AG04449 (cell line): ENCODE measurements around the gene GPR3.
"Not testable (repeated sequence)": the region's sequence is repeated elsewhere in the genome, so short reads cannot be mapped to it uniquely, and the experiment has no call there.

Source experiments
- CTCF ChIA-PET: fragments of 350-600 bp; formaldehyde crosslinking; extraction: SDS; loops from one replicate; lab custom pipeline; 2021; ENCODE audit warnings: antibody characterized with exemption; lab: Yijun Ruan, JAX
- POLR2A ChIA-PET: fragments of 400-600, 350-600 bp; formaldehyde crosslinking; extraction: SDS; loops from one replicate; lab custom pipeline; 2020; ENCODE audit warnings: antibody characterized with exemption, inconsistent platforms; lab: Yijun Ruan, JAX
- DNase-seq: peaks from one replicate; pipeline ENCODE4 v3.0.0-alpha.2; 2010; ENCODE audit warnings: low read depth, low spot score
- H3K4me3 ChIP-seq: 2 replicates; pipeline ENCODE4 v1.5.1; 2011; ENCODE audit warnings: low read depth, mild to moderate bottlenecking, control low read depth, low read length
- TF ChIP-seq, protein P1 (sequence below): IDR thresholded peaks from one replicate; pipeline ENCODE4 v1.5.1; 2011; ENCODE audit warnings: mild to moderate bottlenecking, moderate library complexity, low read length, control low read depth, inconsistent platforms; ENCODE audit not compliant: insufficient read depth; ENCODE audit errors: missing control alignments

Gene GPR3

DNA sequence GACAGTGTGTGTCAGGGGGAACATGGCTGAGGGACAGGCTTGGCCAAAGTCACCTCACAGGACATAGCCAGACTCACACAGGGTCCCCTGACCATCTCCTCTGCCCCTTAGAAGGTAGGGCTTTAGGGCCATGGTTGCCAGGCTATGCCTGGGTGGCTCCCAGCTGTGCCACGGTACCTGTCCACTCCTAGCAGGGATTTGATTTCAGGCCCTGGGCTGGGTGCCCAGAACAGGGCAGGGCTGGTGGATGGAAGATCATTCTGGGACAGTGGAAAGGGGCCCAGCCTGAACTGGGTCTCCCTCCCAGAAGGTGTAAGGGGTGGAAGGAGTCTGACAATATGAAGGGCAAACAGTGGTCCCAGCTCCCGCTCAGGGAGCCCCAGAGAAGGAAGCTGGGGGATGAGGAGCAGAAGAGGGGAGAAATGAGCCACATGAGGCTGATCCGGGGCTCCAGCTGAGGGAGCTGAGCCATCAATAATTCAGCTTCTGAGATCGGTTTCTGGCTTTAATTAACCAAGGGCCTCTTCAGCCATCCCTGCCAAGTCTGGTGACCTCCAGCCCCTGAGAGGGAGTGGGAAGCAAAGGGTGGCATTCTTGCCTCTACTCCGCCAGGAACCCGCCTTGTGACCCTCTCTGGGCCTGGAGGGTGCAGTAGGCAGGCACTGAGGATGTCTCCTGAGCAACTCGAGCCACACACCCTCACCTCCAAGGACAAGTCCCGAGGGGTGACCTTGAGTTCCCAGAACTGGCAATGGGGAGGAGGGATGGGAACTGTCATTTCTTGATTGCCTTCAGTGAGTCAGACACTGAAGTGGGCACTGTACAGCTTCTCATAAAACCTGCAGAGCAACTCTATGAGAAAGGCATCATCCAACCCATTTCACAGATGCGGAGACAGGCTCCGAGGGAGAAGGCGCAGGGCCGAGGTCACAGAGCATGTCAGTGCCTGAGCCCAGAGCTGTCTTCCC is 11.4 kb upstream of the GPR3 start:
- no peak overlapping the region for H3K4me3 ChIP-seq
- ChIA-PET CTCF (interaction anchor here (0.7 to 15.9 kb wide), 8 partner anchors 10 to 82 kb away, joined by 3 to 442 read pairs (median 6); partner anchors contain the start of gene MAP3K6), POLR2A (no interaction called here)
- no peak for DNase-seq
- TF ChIP-seq, protein P1, sequence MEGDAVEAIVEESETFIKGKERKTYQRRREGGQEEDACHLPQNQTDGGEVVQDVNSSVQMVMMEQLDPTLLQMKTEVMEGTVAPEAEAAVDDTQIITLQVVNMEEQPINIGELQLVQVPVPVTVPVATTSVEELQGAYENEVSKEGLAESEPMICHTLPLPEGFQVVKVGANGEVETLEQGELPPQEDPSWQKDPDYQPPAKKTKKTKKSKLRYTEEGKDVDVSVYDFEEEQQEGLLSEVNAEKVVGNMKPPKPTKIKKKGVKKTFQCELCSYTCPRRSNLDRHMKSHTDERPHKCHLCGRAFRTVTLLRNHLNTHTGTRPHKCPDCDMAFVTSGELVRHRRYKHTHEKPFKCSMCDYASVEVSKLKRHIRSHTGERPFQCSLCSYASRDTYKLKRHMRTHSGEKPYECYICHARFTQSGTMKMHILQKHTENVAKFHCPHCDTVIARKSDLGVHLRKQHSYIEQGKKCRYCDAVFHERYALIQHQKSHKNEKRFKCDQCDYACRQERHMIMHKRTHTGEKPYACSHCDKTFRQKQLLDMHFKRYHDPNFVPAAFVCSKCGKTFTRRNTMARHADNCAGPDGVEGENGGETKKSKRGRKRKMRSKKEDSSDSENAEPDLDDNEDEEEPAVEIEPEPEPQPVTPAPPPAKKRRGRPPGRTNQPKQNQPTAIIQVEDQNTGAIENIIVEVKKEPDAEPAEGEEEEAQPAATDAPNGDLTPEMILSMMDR, result no peak

DNA sequence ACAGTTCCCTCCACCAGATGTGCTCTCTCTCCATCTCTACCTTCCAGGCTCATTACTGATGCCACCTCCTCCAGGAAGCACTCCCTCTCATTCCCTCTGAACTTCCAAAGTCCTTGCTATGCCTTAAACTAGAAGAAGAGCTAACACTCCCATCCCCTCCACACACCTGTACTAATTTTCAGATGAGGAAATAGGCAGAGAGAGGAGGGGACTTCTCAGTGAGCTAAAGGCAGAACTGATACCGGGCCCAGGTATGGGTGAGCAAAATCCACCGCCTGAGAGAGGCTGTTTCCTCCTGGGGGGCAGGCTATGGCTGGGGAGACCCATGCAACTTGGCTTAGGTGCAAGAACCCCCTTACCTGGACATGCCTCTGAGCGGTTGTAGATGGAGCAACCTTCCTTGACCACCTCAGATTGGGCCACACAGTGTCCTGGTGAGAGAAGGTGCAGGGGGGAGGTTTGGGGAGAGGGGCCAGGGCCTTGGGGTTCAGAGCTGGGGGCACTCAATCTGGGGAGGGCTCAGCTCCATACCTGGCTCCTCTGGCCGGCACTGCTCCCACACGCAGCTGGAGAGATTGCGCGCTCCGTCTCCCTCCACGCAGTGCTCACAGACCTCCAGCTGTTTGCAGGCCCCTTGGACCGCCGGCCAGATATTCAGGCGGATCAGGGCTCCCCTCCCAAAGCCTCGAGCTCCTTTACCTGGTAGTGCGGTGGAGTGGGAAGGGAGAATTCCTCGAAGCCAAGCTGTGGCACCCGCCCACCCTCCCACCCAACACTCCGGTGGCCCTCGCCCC is 10.3 kb upstream of the GPR3 start:
- POLR2A ChIA-PET, result no interaction called here
- TF ChIP-seq, protein P1, result no peak
- DNase-seq, result no peak
- no peak overlapping the region for H3K4me3 ChIP-seq
- CTCF ChIA-PET, result interaction anchor here (0.7 to 15.9 kb wide), 12 partner anchors 9 to 338 kb away, joined by 3 to 442 read pairs (median 6); partner anchors contain the start of gene MAP3K6

DNA sequence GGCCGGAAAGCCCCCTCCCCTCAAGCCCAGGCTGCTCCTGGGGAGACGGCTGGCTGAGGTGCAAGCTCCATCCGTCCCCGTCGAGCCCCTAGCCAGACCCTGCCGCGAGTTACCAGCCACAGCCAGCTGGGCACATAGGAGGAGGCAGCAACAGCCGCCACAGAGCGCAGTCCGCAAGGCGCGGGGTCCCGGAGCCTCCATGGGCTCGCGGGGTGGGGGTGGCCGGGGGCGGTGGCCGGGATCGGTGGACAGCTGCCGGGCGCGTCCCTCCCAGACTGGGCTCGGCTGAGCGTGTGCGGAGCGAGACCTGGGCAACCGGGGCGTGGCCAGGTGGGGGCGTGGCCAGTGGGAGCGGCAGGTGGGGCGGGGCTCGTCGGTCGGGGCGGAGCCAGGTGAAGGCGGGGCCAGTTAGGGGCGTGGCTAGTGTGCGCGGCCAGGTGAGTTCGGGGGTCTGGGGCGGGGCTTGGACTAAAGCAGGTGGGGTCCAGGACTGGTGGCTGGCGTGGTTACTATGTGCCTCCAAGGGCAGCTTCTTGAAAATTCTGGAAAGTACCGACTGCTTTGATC is 9.3 kb upstream of the GPR3 start, which contains the start of gene CD164L2:
Gene CD164L2, minus strand, starts transcription at position 295 of the 567 bp plus-strand sequence. Its CDS starts 94 bp downstream, at position 201.
- CTCF ChIA-PET, result interaction anchor here (0.8 to 15.9 kb wide), 10 partner anchors 8 to 339 kb away, joined by 3 to 442 read pairs (median 4); partner anchors contain the start of gene MAP3K6
- H3K4me3 ChIP-seq, result no peak within 1 kb of the TSS
- POLR2A ChIA-PET, result no interaction called here
- TF ChIP-seq, protein P1, result no peak
- DNase-seq, result no peak

DNA sequence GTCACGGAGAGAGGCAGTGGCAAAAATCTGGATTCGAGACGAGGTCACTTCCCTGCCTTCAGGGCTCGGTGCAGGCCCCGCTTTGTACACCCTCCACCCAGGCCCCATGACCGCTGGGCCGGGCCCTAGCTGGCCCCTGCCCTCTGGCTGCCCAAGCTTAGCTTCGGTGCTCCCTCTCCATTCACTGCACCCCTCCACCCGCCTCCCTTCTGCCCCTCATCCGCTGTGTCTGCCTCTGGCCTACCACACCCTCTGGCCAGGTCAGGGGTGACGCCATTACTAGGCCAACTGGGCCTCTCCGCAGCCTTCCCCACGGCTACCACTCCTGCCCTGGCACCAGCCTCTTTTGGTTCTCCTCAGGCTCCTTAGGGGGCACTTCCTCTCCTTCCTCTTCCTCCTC is 8.8 kb upstream of the GPR3 start:
- POLR2A ChIA-PET, result interaction anchor here (1.4 kb wide), 1 partner anchor 83 kb away, joined by 4 read pairs; no protein-coding TSS in a partner anchor
- H3K4me3 ChIP-seq, result no peak overlapping the region
- TF ChIP-seq, protein P1, result no peak
- no peak for DNase-seq
- CTCF ChIA-PET, result interaction anchor here (0.9 to 15.9 kb wide), 8 partner anchors 12 to 281 kb away, joined by 3 to 442 read pairs (median 8); partner anchors contain the start of gene MAP3K6

DNA sequence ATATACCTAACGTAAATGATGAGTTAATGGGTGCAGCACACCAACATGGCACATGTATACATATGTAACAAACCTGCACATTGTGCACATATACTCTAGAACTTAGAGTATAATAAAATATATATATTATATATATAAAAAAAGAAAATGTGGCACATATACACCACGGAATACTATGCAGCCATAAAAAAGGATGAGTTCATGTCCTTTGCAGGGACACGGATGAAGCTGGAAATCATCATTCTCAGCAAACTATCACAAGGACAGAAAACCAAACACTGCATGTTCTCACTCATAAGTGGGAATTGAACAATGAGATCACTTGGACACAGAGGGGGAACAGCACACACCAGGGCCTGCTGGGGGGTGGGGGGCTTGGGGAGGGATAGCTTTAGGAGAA is 7.6 kb upstream of the GPR3 start:
- POLR2A ChIA-PET, result interaction anchor here (1.4 kb wide), 1 partner anchor 85 kb away, joined by 4 read pairs; no protein-coding TSS in a partner anchor
- CTCF ChIA-PET, result interaction anchor here (0.9 to 15.9 kb wide), 6 partner anchors 12 to 277 kb away, joined by 3 to 442 read pairs (median 18); partner anchors contain the start of gene MAP3K6
- H3K4me3 ChIP-seq, DNase-seq: not testable (repeated sequence)
